GM21447 (cell line): ENCODE measurements around the gene MMP19.
"Not testable (repeated sequence)": the region's sequence is repeated elsewhere in the genome, so short reads cannot be mapped to it uniquely, and the experiment has no call there.

Experiments used
- ATAC-seq: cut with Tn5 transposase; IDR thresholded peaks from one replicate; pipeline ENCODE4 v1.9.1; 2021; ENCODE audit not compliant: unreplicated experiment

MMP19 gene

GRCh38 chr12:55842681-55843429 is at the start of gene MMP19:
TSS of gene MMP19 (minus strand) at chr12:55842936. CDS start at chr12:55842830, 106 bp downstream.
- no peak for ATAC-seq

GRCh38 chr12:55891310-55891709 is 48.6 kb upstream of the MMP19 start:
- ATAC-seq = no peak

GRCh38 chr12:55885113-55885512 is 42.4 kb upstream of the MMP19 start:
- no peak for ATAC-seq

GRCh38 chr12:55877824-55878223 is 35.1 kb upstream of the MMP19 start:
- no peak for ATAC-seq

GRCh38 chr12:55875704-55876467 is 33.1 kb upstream of the MMP19 start:
- no peak for ATAC-seq

- no peak for ATAC-seq
These were observed 31.7 kb upstream of the MMP19 start for GRCh38 chr12:55874443-55874842.

GRCh38 chr12:55866454-55867004 is 23.8 kb upstream of the MMP19 start:
- ATAC-seq = not testable (repeated sequence)

GRCh38 chr12:55865327-55865726 is 22.6 kb upstream of the MMP19 start:
- ATAC-seq = no peak

- not testable (repeated sequence) for ATAC-seq
These were observed 20.2 kb upstream of the MMP19 start for GRCh38 chr12:55862931-55863330.

- no peak for ATAC-seq
These were observed 19.6 kb upstream of the MMP19 start for GRCh38 chr12:55862286-55862685.

- ATAC-seq = no peak
These were observed 19.1 kb upstream of the MMP19 start for GRCh38 chr12:55861871-55862270.

- ATAC-seq = no peak
These were observed 18.7 kb upstream of the MMP19 start for GRCh38 chr12:55861396-55861795.

GRCh38 chr12:55852740-55853139 is 10.0 kb upstream of the MMP19 start:
- no peak for ATAC-seq

GRCh38 chr12:55850893-55851292 is 8.2 kb upstream of the MMP19 start:
- ATAC-seq = no peak

- no peak for ATAC-seq
These were observed 7.7 kb upstream of the MMP19 start for GRCh38 chr12:55850401-55850800.

- ATAC-seq = no peak
These were observed 7.0 kb upstream of the MMP19 start for GRCh38 chr12:55849616-55850343.

GRCh38 chr12:55847603-55848291 is 5.0 kb upstream of the MMP19 start:
- no peak for ATAC-seq

GRCh38 chr12:55847033-55847432 is 4.3 kb upstream of the MMP19 start:
- ATAC-seq = no peak

- no peak for ATAC-seq
These were observed 3.2 kb upstream of the MMP19 start for GRCh38 chr12:55845785-55846496.

GRCh38 chr12:55845361-55845760 is 2.6 kb upstream of the MMP19 start:
- ATAC-seq = no peak
